GM19099 (cell line): Measurements from ENCODE around the gene NPAT.

Experiments used
- POLR2A ChIP-seq: IDR thresholded peaks from 3 replicates; pipeline ENCODE4 v1.6.1; 2011; ENCODE audit warnings: low read depth; ENCODE audit not compliant: insufficient read length; ENCODE audit errors: extremely low read depth

NPAT gene

GRCh38 chr11:108222574-108223347 is at the start of gene NPAT, which contains the start of gene ATM:
NPAT (minus strand) TSS chr11:108222638; CDS start chr11:108222536, 102 bp downstream.
ATM (plus strand) TSS chr11:108223067; CDS start chr11:108227625, 4,558 bp downstream.
- TF ChIP-seq POLR2A: peak; percentile 86

DNA sequence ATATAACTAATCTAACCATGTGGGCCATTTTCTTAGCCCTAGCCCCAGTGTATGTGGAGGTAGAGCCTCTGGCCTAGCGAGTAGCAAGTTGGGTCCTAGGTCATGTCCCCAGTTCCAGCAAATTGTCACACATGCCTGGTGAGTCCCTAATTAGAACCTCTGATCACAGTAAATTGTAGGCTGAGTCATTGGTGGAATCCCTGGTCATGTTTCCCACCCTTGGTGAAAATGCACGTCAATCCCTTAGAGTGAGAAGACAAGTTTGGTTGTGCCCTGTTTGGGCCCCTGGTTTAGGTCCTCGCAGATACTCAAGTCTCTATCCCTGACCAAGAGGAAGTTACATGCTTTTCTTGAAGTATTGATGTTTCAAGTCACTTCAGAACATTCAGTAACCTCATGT is 47.1 kb upstream of the NPAT start:
- TF ChIP-seq POLR2A: no peak

GRCh38 chr11:108253176-108253575 is 30.7 kb upstream of the NPAT start:
- no peak for TF ChIP-seq POLR2A

- TF ChIP-seq POLR2A: no peak
Measured at GRCh38 chr11:108246885-108247284, 24.4 kb upstream of the NPAT start.

DNA sequence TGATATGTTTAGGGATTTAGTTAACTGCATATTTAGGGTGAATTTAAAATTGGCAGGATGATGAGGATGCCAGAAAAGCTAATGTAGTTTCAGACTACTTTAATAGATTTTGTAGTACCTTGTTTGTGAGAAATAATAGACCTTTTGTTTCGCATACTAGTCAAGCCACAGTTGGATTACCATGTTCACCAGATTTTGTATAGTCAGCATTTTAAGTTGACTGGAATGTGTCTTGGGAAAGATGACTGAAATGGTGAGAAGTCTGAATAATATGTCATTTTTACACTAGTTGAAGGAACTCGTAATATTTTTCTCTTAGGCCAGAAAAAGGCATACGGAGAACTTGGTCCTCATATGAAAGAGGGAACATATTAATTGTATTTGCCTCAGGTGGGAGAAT is 23.9 kb upstream of the NPAT start:
- TF ChIP-seq POLR2A: no peak

DNA sequence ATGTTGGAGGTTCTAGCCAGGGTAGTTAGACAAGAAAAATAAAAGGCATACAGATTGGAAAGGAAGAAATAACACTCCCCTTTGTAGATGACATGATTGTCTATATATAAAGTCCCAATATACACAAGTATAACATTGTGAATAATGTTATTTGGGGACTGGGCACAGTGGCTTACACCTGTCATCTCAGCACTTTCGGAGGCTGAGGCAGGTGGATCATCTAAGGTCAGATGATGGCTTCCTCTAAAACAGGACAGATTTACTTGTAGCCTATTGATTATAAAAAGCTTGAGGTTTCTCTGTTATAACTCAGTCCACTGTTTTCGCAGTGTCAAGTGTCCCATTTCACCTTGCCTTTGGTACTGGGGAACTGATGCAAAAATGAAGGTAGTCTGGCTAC is 20.0 kb upstream of the NPAT start:
- no peak for TF ChIP-seq POLR2A

GRCh38 chr11:108241330-108242037 is 19.0 kb upstream of the NPAT start:
- TF ChIP-seq POLR2A: no peak

- no peak for TF ChIP-seq POLR2A
Measured at GRCh38 chr11:108239076-108239475, 16.6 kb upstream of the NPAT start.

- TF ChIP-seq POLR2A: no peak
Measured at GRCh38 chr11:108237058-108237481, 14.6 kb upstream of the NPAT start.

DNA sequence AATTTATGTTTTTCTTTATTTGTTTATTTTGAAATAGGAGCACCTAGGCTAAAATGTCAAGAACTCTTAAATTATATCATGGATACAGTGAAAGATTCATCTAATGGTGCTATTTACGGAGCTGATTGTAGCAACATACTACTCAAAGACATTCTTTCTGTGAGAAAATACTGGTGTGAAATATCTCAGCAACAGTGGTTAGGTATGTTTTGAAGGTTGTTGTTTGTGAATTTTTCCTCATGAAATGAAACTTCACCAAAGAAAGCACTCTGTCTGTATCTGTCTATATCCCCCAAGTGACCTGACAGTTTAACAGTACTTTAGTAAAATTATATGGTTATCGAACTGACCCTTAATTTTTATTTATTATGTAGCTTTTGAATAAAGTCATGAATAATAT is 13.2 kb upstream of the NPAT start:
- no peak for TF ChIP-seq POLR2A

DNA sequence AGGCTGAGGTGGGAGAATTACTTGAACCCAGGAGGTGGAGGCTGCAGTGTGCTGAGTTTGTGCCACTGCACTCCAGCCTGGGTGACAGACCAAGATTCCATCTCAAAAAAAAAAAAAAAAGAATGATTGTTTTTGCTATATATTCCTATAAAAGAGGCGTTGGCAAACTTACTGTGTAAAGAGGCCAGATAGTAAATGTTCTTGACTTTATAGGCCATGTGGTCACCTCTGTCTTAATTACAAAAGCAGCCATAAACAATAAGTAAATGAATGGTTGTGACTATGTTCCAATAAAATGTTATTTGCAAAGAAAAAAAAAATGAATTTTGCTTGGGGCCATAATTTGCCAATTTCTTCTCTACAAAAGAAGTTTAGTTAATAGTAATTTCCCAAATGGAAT is 12.8 kb upstream of the NPAT start:
- no peak for TF ChIP-seq POLR2A

DNA sequence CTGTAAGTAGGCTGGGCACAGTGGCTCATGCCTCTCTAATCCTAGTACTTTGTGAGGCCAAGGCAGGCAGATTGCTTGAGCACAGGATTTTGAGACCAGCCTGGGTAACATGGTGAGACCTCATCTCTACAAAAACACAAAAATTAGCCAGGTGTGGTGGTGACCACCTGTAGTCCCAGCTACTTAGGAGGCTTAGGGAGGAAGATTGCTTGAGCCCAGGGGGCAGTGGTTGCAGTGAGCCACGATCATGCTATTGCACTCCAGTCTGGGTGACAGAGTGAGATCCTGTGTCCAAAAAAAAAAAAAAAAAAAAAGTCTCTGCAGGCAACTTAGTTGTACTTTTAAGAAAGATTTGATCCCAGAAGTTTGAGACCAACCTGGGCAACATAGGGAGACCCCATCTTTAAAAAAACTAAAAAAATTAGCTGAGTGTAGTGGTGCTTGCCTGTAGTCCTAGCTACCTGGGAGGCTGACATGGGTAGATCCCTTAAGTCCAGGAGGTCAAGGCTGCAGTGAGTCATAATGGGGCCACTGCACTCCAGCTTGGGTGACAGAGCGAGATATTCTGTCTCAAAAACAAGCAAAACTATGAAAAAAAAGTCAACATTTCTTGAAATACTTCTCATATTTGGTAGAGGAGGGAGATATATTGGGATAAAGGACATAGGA is 11.0 kb upstream of the NPAT start:
- TF ChIP-seq POLR2A: no peak

- no peak for TF ChIP-seq POLR2A
Measured at GRCh38 chr11:108228251-108228650, 5.8 kb upstream of the NPAT start.

DNA sequence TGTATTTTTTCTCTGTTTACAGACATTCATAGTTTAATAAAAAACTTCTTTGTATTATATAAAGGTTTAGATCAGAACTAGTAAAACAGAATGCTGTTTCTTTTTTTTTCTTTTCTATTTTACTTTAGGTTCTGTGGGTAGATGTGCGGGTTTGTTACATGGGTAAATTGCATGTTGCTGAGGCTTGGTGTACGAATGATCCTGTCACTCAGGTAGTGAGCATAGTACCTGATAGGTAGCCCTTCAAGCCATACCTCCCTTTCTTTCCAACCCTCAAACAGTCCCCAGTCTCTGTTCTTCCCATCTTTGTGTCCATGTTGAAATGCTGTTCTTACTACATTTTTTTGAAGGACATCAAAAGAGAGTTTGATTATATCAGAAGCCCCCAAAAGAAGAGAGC is 3.6 kb upstream of the NPAT start:
- TF ChIP-seq POLR2A: no peak

- peak; percentile 17 for TF ChIP-seq POLR2A
Measured at GRCh38 chr11:108224911-108225786, 2.7 kb upstream of the NPAT start.
